Hematopoietic multipotent progenitor cell treated with erythropoietin and hydrocortisone succinate and interleukin-3 and kit ligand, for 6 days (in vitro differentiated cells): Measurements from ENCODE around the gene FIGLA.

ENCODE experiments used
- DNase-seq: peaks from one replicate; pipeline ENCODE4 v3.0.0-alpha.2; 2015

Gene FIGLA

DNA sequence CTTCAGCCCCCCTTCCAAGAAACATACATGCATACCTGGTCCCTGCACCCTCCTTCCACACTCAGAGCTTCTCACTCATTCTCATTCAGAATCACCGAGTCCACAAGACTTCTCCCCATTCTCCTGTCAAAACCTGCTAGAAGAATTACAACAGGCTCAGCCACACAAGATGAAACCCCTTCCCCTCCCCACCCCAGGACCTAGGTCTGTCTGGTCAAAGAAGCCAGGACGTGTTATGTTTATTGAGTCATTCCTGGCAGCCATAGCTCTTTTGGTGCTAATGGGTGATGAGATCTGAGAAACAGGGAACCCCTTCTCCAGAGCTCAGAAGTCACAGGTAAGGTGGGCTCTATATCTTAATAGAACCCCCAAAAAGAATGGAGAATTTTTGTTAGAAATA is 21.0 kb downstream of the FIGLA start:
- no peak for DNase-seq

- no peak for DNase-seq
Measured at GRCh38 chr2:70768590-70769085, 21.8 kb downstream of the FIGLA start.

DNA sequence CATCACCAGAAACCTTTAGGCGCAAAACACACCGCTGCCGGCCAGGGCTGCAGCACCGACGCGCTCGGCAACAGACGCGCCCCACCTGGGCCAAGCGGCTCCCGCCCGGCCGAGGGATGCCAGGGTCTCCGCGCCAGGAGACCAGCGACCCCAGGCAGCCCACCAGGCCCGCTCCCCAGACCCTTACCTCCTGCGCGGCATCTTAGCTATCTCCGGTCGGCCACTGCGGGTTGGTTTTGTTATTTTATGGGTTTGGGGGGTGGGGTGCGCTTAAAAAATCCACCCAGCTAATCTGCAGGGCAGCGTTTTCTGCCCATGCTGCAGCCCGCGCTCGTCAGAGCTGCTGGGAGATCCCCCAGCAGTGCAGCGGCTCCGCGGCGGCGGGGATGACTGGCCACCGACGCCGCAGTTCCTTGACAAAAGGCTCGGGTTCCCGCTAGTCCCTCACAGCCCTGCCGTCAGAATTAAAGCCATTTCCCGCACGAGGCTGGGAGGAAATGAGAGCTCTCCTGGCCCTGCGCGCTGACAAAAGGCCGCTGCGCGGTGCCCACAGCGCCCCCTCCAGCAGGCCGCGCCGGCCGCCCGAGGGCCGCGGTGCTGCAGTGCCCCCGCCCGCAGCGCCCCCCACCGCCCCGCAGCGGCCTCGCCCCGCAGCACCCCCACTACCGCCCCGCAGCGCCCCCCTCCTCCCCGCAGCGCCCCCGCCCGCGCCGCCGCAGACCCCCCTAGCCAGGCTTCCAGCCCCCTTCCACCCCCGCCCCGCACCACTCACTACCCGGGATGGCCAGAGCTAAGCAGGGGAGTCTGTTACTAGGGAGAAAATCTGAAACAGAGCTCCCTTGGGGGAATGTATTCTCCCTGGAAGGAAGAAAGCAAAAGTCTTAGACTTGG is 22.5 kb downstream of the FIGLA start, which contains the start of gene ADD2:
TSS of gene ADD2 (minus strand) at position 502 of the 891 bp plus-strand sequence. CDS start 61,792 bp downstream, outside the sequence.
- DNase-seq, result peak; percentile 59

- no peak for DNase-seq
Measured at GRCh38 chr2:70767079-70767698, 23.3 kb downstream of the FIGLA start.

GRCh38 chr2:70766357-70767078 is 23.9 kb downstream of the FIGLA start:
- no peak for DNase-seq

DNA sequence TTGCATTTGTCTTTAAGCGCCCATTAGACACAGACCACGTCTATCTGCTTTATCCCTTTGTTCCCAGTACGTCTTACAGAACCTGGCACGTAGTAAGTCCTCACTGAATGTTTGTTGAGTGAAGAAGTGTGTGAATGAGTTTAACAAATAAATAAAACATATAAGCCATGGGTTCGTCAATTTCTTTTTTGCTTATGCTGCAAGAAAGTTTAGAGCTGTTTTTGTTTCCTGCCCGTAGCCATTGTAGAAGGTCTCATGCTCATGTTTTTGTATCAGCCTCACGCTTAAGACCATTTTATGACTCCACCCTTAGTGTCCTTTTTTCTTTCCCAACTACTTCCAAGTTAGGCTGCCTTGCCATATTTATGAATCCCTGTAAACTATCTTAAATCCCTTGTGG is 24.9 kb downstream of the FIGLA start:
- DNase-seq, result no peak

GRCh38 chr2:70759446-70759845 is 31.0 kb downstream of the FIGLA start:
- DNase-seq, result no peak

DNA sequence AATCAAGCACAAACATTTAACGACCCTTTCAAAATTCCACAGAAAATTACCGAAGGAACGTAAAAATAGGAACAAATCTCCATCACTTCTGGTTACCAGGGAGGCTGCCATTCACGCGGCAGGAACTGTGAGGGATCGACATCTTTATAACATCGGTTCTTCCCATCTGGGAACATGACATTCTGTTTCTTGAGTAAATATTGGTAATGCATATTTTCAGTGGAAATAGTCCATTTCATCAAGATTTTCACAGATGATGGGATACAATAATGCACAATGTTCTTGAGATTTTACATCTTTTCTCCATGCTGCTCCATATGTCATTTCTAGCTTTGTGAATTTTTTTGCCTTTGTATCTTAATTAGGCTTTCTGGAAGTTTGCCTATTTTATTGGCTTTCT is 32.5 kb downstream of the FIGLA start:
- DNase-seq, result no peak

DNA sequence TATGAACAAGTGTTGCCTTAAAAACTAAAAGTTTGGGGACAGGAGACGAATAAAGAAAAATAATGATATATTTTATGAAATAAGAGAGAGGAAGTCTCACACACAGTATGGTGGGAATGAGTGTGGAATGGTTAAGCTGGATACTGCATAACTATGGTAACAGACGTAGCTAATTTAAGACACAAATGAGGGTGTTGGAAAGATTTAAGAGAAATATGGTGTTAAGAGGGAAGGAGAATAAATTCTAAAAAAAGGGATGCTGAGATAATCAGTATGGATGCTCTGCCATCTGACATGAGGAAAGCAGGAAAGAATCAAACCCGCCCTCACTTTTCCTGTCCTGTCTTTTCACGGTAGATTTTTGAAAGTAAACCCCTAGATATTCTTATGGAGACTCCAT is 33.1 kb downstream of the FIGLA start:
- DNase-seq, result no peak

DNA sequence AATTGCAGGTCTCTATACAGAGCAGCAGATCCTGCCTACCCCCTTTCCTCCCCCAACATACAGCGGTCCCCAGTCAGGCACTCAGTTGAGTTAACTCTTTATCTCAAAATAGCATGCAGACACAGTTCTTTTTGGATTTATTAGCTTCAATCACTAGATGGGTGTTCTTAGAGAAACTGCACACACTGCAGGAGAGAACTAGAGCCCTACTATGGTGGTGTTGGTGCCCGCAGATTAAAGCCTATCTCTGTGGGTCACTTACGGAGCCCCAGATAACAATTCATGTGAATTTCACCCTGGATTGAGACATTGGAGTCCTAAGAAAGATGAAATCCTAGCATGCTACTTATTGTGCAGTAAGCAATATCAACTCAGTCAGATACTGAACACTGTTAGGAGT is 34.3 kb downstream of the FIGLA start:
- DNase-seq, result peak; percentile 28

- DNase-seq, result no peak
Measured at GRCh38 chr2:70753902-70754301, 36.5 kb downstream of the FIGLA start.

GRCh38 chr2:70753031-70753430 is 37.4 kb downstream of the FIGLA start:
- no peak for DNase-seq

- no peak for DNase-seq
Measured at GRCh38 chr2:70752396-70752795, 38.0 kb downstream of the FIGLA start.

DNA sequence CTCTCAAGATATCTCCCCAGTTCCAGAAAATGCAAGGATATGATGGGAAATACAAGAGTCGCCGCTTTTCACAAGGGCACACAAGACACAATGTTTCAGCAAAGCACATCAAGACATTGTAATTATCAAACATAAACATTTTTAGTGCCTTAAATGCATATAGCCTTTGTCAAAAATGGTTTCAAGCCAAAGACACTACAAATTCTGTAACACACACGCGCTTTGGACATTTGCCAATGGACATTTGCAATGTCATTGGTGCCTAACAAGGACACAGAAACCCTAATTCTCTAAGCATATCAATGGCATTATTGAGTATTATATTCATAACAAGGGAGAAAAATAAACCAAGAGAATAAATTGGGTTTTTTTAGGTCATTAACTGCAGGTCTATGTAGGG is 38.6 kb downstream of the FIGLA start:
- peak; percentile 62 for DNase-seq

- DNase-seq, result no peak
Measured at GRCh38 chr2:70750320-70750719, 40.1 kb downstream of the FIGLA start.

- peak; percentile 29 for DNase-seq
Measured at GRCh38 chr2:70748002-70748784, 42.2 kb downstream of the FIGLA start.

DNA sequence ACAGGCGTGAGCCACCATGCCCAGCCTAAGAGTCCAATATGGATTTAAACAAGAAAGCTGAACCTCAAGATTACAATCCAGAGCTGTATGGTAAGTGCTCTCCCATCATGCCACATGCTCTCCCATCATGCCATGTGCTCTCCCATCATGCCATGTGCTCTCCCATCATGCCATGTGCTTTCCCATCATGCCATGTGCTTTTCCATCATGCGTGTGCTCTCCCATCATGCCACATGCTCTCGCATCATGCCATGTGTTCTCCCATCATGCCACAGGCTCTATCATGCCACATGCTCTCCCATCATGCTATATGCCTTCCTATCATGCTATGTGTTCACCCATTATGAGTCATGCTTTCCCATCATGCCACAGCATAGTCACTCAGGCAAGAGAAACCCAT is 43.2 kb downstream of the FIGLA start:
- no peak for DNase-seq

GRCh38 chr2:70746094-70746974 is 44.1 kb downstream of the FIGLA start:
- no peak for DNase-seq

DNA sequence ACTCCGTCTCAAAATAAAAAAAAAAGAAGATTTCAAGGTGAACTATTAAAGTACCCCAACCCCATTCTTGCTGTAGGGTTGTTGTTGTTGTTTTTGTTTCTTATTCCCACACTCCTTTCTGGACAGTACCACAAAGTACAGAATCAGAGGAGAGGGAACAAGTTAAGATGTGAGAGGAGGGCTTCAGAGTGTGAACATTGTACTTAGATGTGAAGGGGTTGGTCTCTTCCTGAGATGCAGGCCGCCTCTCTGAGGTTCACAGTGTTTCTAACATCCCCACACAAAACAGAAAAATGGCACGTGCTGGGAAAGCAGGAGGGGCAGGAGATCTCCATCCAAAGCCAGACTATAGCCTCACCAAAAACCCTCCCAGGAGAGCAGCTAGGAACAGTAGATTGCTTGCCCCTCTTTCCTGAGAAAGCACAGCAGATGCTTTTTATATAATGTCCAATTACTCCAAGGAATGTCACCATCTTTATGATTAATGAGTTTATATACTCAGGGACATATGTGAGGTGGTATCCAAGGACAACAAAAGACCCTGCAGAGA is 45.1 kb downstream of the FIGLA start:
- DNase-seq, result no peak

DNA sequence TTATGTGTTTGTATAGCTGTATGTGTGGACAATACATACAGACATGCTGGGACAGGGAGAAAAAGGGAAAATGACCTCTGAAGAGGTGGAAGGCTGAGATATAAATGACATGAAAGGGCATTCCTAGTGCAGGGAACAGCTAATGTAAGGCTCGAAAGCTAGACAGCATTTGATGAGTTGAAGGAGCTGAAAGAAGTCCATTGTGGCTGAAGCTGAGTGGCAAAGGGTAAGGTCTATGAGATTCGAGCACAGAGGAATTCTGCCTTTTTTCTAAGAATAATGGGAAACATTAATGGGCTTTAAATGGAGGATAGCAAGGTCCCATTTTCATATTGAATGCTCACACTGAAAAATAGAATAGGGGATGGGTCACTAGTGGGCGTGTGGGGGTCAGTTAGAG is 46.0 kb downstream of the FIGLA start:
- no peak for DNase-seq

DNA sequence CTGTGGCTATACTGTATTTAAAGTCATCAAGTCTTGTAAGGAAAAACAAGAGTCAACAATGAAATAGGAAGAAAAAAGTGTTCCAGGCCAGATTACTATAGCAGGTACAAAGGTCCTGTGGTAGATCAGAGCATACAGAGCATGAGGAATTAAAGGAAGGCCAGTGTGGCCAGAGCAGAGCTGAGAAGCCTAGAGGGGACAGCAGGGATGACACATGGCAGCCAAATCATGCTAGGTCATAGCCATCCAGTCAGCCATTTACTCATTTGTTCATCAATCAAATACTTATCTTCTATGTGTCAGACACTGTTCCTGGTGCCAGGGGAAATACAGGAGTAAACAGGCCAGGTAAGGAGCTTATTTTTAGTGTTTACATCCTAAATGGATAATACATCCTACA is 46.8 kb downstream of the FIGLA start:
- no peak for DNase-seq
